HepG2 (cell line): ENCODE results near the gene MXD3. TPM values are rescaled to one million over a fixed set of nuclear protein-coding genes. Genes with fewer than 3 reads are reported as not detected.

Experiments
- BCL3 ChIP-seq: sonication (generic); formaldehyde crosslinking; IDR thresholded peaks from 2 replicates; pipeline ENCODE4 v1.5.1; 2020; ENCODE audit warnings: mild to moderate bottlenecking, missing genetic modification reagents, moderate library complexity
- BRF2 ChIP-seq: sonication (generic); formaldehyde crosslinking; IDR thresholded peaks from 2 replicates; pipeline ENCODE4 v1.8.1; 2022; ENCODE audit warnings: mild to moderate bottlenecking, missing genetic modification reagents
- DPF2 ChIP-seq: sonication (generic); formaldehyde crosslinking; IDR thresholded peaks from 2 replicates; pipeline ENCODE4 v1.4.0; 2020; ENCODE audit warnings: mild to moderate bottlenecking, low read depth, missing genetic modification reagents, borderline replicate concordance
- HIVEP1 ChIP-seq: sonication (generic); formaldehyde crosslinking; IDR thresholded peaks from 2 replicates; pipeline ENCODE4 v1.4.0; 2020; ENCODE audit warnings: mild to moderate bottlenecking, missing genetic modification reagents
- POLR2AphosphoS5 ChIP-seq: IDR thresholded peaks from 2 replicates; pipeline ENCODE4 v1.6.1; 2012; ENCODE audit warnings: low read depth, low read length
- RBM39 ChIP-seq: fragments of 200-400 bp; formaldehyde crosslinking; IDR thresholded peaks from one replicate; pipeline ENCODE4 v1.6.1; 2018; ENCODE audit warnings: antibody characterized with exemption, mild to moderate bottlenecking, low read depth, low read length; ENCODE audit not compliant: poor library complexity, severe bottlenecking
- RORA ChIP-seq: sonication (generic); formaldehyde crosslinking; IDR thresholded peaks from 2 replicates; pipeline ENCODE4 v1.5.0; 2020; ENCODE audit warnings: mild to moderate bottlenecking, missing genetic modification reagents, moderate library complexity
- SMYD3 ChIP-seq: sonication (generic); formaldehyde crosslinking; IDR thresholded peaks from 2 replicates; pipeline ENCODE4 v1.8.1; 2023; ENCODE audit warnings: mild to moderate bottlenecking, missing genetic modification reagents
- SRSF1 ChIP-seq: fragments of 200-400 bp; formaldehyde crosslinking; optimal IDR thresholded peaks from 2 replicates; pipeline ENCODE3; 2017; ENCODE audit warnings: mild to moderate bottlenecking, low read depth, low read length, moderate library complexity
- TCF7L2 ChIP-seq: IDR thresholded peaks from 2 replicates; pipeline ENCODE4 v1.6.1; 2011; ENCODE audit warnings: mild to moderate bottlenecking, low read depth, low read length, moderate library complexity
- ZBTB1 ChIP-seq: sonication (generic); formaldehyde crosslinking; IDR thresholded peaks from 2 replicates; pipeline ENCODE4 v1.4.0; 2020; ENCODE audit warnings: missing genetic modification reagents, borderline replicate concordance
- ZFP36 ChIP-seq: fragments of 150-350 bp; IDR thresholded peaks from 2 replicates; pipeline ENCODE4 v1.6.1; 2018; ENCODE audit warnings: borderline replicate concordance, low read length, low read depth; ENCODE audit not compliant: partially characterized antibody
- ZFP82 ChIP-seq: sonication (generic); formaldehyde crosslinking; IDR thresholded peaks from 2 replicates; pipeline ENCODE4 v1.5.1; 2020; ENCODE audit warnings: mild to moderate bottlenecking, missing genetic modification reagents, borderline replicate concordance
- ZNF124 ChIP-seq: sonication (generic); formaldehyde crosslinking; IDR thresholded peaks from 2 replicates; pipeline ENCODE4 v1.4.0; 2020; ENCODE audit warnings: missing genetic modification reagents
- ZNF296 ChIP-seq: sonication (generic); formaldehyde crosslinking; conservative IDR thresholded peaks from 2 replicates; pipeline ENCODE4 v1.5.0; 2020; ENCODE audit warnings: mild to moderate bottlenecking, missing genetic modification reagents
- ZNF496 ChIP-seq: sonication (generic); formaldehyde crosslinking; IDR thresholded peaks from 2 replicates; pipeline ENCODE4 v1.8.1; 2023; ENCODE audit warnings: mild to moderate bottlenecking, moderate library complexity, missing genetic modification reagents; ENCODE audit not compliant: insufficient replicate concordance
- ZNF550 ChIP-seq: sonication (generic); formaldehyde crosslinking; IDR thresholded peaks from 2 replicates; pipeline ENCODE4 v1.4.0; 2020; ENCODE audit warnings: mild to moderate bottlenecking, missing genetic modification reagents, borderline replicate concordance
- ZNF556 ChIP-seq: sonication (generic); formaldehyde crosslinking; IDR thresholded peaks from 2 replicates; pipeline ENCODE4 v1.4.0; 2020; ENCODE audit warnings: mild to moderate bottlenecking, missing genetic modification reagents, borderline replicate concordance
- ZNF672 ChIP-seq: sonication (generic); formaldehyde crosslinking; IDR thresholded peaks from 2 replicates; pipeline ENCODE4 v1.8.1; 2022; ENCODE audit warnings: missing genetic modification reagents
- ZNF841 ChIP-seq: sonication (generic); formaldehyde crosslinking; IDR thresholded peaks from 2 replicates; pipeline ENCODE4 v1.8.1; 2023; ENCODE audit warnings: missing genetic modification reagents, borderline replicate concordance
- polyA plus RNA-seq, 8 experiments: library from polyadenylated mRNA; depleted of rRNA in 3 of 8; stranded (reverse) in 7 of 8; unstranded in 1 of 8; fragments of >200 nt; fragmentation: Illumina TruSeq in 4 of 8; extraction: Trizol in 4 of 8; gene quantifications; 2 replicates each; pipeline versions ENCODE4 v1.2.1 to v1.2.3, GENCODE V29; 2011 to 2016; ENCODE audit warnings: low read depth in 4 of 8, missing spikeins in 1 of 8, mixed read lengths in 1 of 8; ENCODE audit not compliant: insufficient read depth in 1 of 8
- total RNA-seq, 5 experiments: library from RNA; depleted of rRNA; stranded (reverse); fragments of >200 nt; fragmentation: Illumina TruSeq; extraction: Trizol; gene quantifications; 2 replicates each; pipeline ENCODE4 v1.2.3, GENCODE V29; 2016; ENCODE audit warnings: low read depth in 1 of 5
- TF ChIP-seq, protein P1 (sequence below): sonication (generic); formaldehyde crosslinking; IDR thresholded peaks from 2 replicates; pipeline ENCODE4 v1.4.0; 2020; ENCODE audit warnings: mild to moderate bottlenecking, missing genetic modification reagents
- TF ChIP-seq, protein P2 (sequence below): sonication (generic); formaldehyde crosslinking; IDR thresholded peaks from 2 replicates; pipeline ENCODE4 v1.4.0; 2020; ENCODE audit warnings: missing genetic modification reagents

The MXD3 gene
- total and polyA plus RNA-seq, 2 of the 13 experiments (the other 11 are each of a cell fraction or from before 2014, with no cell fraction given) = 10.5 to 12.8 TPM

- TF ChIP-seq ZFP36 = no peak
- no peak for TF ChIP-seq ZFP82 (CRISPR knock-in tag)
- TF ChIP-seq, protein P1, sequence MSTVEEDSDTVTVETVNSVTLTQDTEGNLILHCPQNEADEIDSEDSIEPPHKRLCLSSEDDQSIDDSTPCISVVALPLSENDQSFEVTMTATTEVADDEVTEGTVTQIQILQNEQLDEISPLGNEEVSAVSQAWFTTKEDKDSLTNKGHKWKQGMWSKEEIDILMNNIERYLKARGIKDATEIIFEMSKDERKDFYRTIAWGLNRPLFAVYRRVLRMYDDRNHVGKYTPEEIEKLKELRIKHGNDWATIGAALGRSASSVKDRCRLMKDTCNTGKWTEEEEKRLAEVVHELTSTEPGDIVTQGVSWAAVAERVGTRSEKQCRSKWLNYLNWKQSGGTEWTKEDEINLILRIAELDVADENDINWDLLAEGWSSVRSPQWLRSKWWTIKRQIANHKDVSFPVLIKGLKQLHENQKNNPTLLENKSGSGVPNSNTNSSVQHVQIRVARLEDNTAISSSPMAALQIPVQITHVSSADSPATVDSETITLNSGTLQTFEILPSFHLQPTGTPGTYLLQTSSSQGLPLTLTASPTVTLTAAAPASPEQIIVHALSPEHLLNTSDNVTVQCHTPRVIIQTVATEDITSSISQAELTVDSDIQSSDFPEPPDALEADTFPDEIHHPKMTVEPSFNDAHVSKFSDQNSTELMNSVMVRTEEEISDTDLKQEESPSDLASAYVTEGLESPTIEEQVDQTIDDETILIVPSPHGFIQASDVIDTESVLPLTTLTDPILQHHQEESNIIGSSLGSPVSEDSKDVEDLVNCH (CRISPR knock-in tag) = no peak
- peak; percentile 83 for TF ChIP-seq SRSF1
- peak; percentile 69; the same call in 1 of the 2 replicates for TF ChIP-seq POLR2AphosphoS5
- peak; percentile 61 for TF ChIP-seq HIVEP1 (CRISPR knock-in tag)
- TF ChIP-seq ZNF841 (CRISPR knock-in tag) = no peak
- TF ChIP-seq ZNF550 (CRISPR knock-in tag) = no peak
- TF ChIP-seq DPF2 = no peak
- TF ChIP-seq ZNF556 (CRISPR knock-in tag) = 0 out of 2 replicates have a peak, but pooled peaks have one; percentile 56
- no peak for TF ChIP-seq RBM39
- no peak for TF ChIP-seq ZNF672 (CRISPR knock-in tag)
- no peak for TF ChIP-seq TCF7L2
- TF ChIP-seq SMYD3 (CRISPR knock-in tag) = 0 out of 2 replicates have a peak, but pooled peaks have one; percentile 13
- TF ChIP-seq ZNF496 = no peak
- TF ChIP-seq ZNF296 (CRISPR knock-in tag) = no peak
- TF ChIP-seq BRF2 (CRISPR knock-in tag) = peak; percentile 63; the same call in 1 of the 2 replicates
- TF ChIP-seq BCL3 (CRISPR knock-in tag) = no peak
- TF ChIP-seq, protein P2, sequence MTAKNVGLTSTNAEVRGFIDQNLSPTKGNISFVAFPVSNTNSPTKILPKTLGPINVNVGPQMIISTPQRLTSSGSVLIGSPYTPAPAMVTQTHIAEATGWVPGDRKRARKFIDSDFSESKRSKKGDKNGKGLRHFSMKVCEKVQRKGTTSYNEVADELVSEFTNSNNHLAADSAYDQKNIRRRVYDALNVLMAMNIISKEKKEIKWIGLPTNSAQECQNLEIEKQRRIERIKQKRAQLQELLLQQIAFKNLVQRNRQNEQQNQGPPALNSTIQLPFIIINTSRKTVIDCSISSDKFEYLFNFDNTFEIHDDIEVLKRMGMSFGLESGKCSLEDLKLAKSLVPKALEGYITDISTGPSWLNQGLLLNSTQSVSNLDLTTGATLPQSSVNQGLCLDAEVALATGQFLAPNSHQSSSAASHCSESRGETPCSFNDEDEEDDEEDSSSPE (CRISPR knock-in tag) = peak; percentile 77
- no peak for TF ChIP-seq RORA
- TF ChIP-seq ZBTB1 (CRISPR knock-in tag) = no peak
- TF ChIP-seq ZNF124 = no peak
Observed at GRCh38 chr5:177351392-177352329, 40.0 kb upstream of the MXD3 start, which contains the start of gene LMAN2 (continued).
